A549 (cell line): Measurements from ENCODE around the gene ICAM2. TPM values are rescaled to one million over a fixed set of nuclear protein-coding genes. Genes with fewer than 3 reads are reported as not detected.

Source experiments
- ATAC-seq, 2 experiments: fragments of 200-7000 bp in 1 of 2; fragments of >200 bp in 1 of 2; cut with Nextera tagmentation in 1 of 2; cut with Tn5 transposase in 1 of 2; 3 replicates each; pipeline versions ENCODE4 v1.8.0 to v1.9.1; 2018 to 2020; ENCODE audit warnings: mild to moderate bottlenecking in 1 of 2, moderate library complexity in 1 of 2
- CTCF ChIA-PET: fragments of 300-600 bp; sonication (Branson Sonifier 250); formaldehyde crosslinking; extraction: SDS; loops from one replicate; lab custom pipeline; 2021; ENCODE audit warnings: antibody characterized with exemption, inconsistent platforms; lab: Yijun Ruan, JAX
- POLR2A ChIA-PET: fragments of 350-600 bp; formaldehyde crosslinking; extraction: SDS; loops from one replicate; lab custom pipeline; 2021; ENCODE audit warnings: antibody characterized with exemption, inconsistent platforms; lab: Yijun Ruan, JAX
- DNase-seq, 2 experiments: peaks; one replicate each; pipeline versions ENCODE4 v3.0.0 to v3.0.0-alpha.2; 2011 to 2016; ENCODE audit warnings: low read depth in 1 of 2, low spot score in 1 of 2
- FAIRE-seq: peaks from 2 replicates; lab custom pipeline; 2011; peaks lifted over from hg19 to GRCh38; lab: Jason Lieb, UNC
- H3K27ac ChIP-seq, 2 experiments: fragments of >200 bp; sonication (Bioruptor Twin); formaldehyde crosslinking; 3 replicates each; pipeline ENCODE4 v1.5.1; 2016 to 2017
- H3K4me1 ChIP-seq: fragments of >200 bp; sonication (Bioruptor Twin); formaldehyde crosslinking; 3 replicates; pipeline ENCODE4 v1.6.1; 2016
- H3K4me2 ChIP-seq: fragments of >200 bp; sonication (Bioruptor Twin); formaldehyde crosslinking; 3 replicates; pipeline ENCODE4 v1.6.1; 2016
- H3K4me3 ChIP-seq: fragments of >200 bp; sonication (Bioruptor Twin); formaldehyde crosslinking; 3 replicates; pipeline ENCODE4 v1.5.1; 2016
- H3K9me3 ChIP-seq: fragments of >200 bp; sonication (Bioruptor Twin); formaldehyde crosslinking; 3 replicates; pipeline ENCODE4 v1.6.1; 2016
- CBX2 ChIP-seq: fragments of 200-600 bp; sonication (generic); IDR thresholded peaks from 2 replicates; pipeline ENCODE4 v1.6.1; 2016; ENCODE audit warnings: low read depth, mild to moderate bottlenecking, borderline replicate concordance
- EHF ChIP-seq: fragments of 250-450 bp; sonication (Bioruptor Pico); IDR thresholded peaks from 2 replicates; pipeline ENCODE4 v1.5.0; 2020; ENCODE audit warnings: mild to moderate bottlenecking
- ESRRA ChIP-seq: fragments of 150-350 bp; IDR thresholded peaks from 2 replicates; pipeline ENCODE4 v1.6.1; 2014; ENCODE audit warnings: mild to moderate bottlenecking, low read length, borderline replicate concordance
- FOSB ChIP-seq: fragments of 250-450 bp; sonication (Bioruptor Pico); IDR thresholded peaks from 2 replicates; pipeline ENCODE4 v1.5.0; 2020; ENCODE audit warnings: mild to moderate bottlenecking, moderate library complexity
- FOSL2 ChIP-seq, 2 experiments: fragments of 450-650 bp in 1 of 2; fragments of >200 bp in 1 of 2; sonication (Bioruptor Twin) in 1 of 2; formaldehyde crosslinking; IDR thresholded peaks; 2 replicates each; pipeline versions ENCODE4 v1.5.0 to v1.6.1; 2016 to 2020; ENCODE audit warnings: mild to moderate bottlenecking in 1 of 2, moderate library complexity in 1 of 2
- GATA3 ChIP-seq: IDR thresholded peaks from 2 replicates; pipeline ENCODE4 v1.6.1; 2012; ENCODE audit warnings: borderline replicate concordance
- JUN ChIP-seq, 2 experiments: fragments of >200 bp; sonication (Bioruptor Twin); formaldehyde crosslinking; IDR thresholded peaks; 2 replicates in 1 of 2; 3 replicates in 1 of 2; pipeline ENCODE4 v1.6.1; 2016 to 2017
- JUNB ChIP-seq: fragments of >200 bp; sonication (Bioruptor Twin); formaldehyde crosslinking; IDR thresholded peaks from 2 replicates; pipeline ENCODE4 v1.6.1; 2016
- SMC3 ChIP-seq: fragments of >200 bp; sonication (Bioruptor Twin); formaldehyde crosslinking; IDR thresholded peaks from 3 replicates; pipeline ENCODE4 v1.6.1; 2018; ENCODE audit warnings: inconsistent platforms
- TFCP2L1 ChIP-seq: fragments of 250-450 bp; sonication (Bioruptor Pico); IDR thresholded peaks from 2 replicates; pipeline ENCODE4 v1.5.0; 2021; ENCODE audit warnings: mild to moderate bottlenecking
- TP53 ChIP-seq: fragments of 250-450 bp; sonication (Bioruptor Pico); IDR thresholded peaks from 2 replicates; pipeline ENCODE4 v1.5.0; 2021; ENCODE audit warnings: mild to moderate bottlenecking, moderate library complexity
- ZNF302 ChIP-seq: fragments of 250-450 bp; sonication (Bioruptor Pico); IDR thresholded peaks from 2 replicates; pipeline ENCODE4 v1.9.0; 2021; ENCODE audit warnings: inconsistent platforms, mild to moderate bottlenecking, moderate library complexity
- WGBS: methylation state at CpG from one replicate; pipeline ENCODE4 v1.1.6; 2017; ENCODE audit errors: missing lambda C conversion rate; 5-methylcytosine and 5-hydroxymethylcytosine counted together
- polyA plus RNA-seq, 4 experiments: library from polyadenylated mRNA; depleted of rRNA in 3 of 4; stranded (reverse); fragments of >200 nt; fragmentation: RNase III in 1 of 4; extraction: RNeasy Plus Mini Kit Qiagen cat#74134 plus additional on column Dnase treatment in 1 of 4; gene quantifications; 2 replicates in 3 of 4; 3 replicates in 1 of 4; pipeline ENCODE4 v1.2.3, GENCODE V29; 2011 to 2017
- TF ChIP-seq, protein P1 (sequence below): fragments of 450-650 bp; IDR thresholded peaks from 2 replicates; pipeline ENCODE4 v1.6.1; 2014; ENCODE audit warnings: antibody characterized with exemption
- TF ChIP-seq, protein P2 (sequence below): fragments of 200-600 bp; sonication (generic); IDR thresholded peaks from 2 replicates; pipeline ENCODE4 v1.6.1; 2016; ENCODE audit warnings: antibody characterized with exemption, mild to moderate bottlenecking, moderate library complexity
- TF ChIP-seq, protein P3 (sequence below): fragments of 250-450 bp; sonication (Bioruptor Pico); IDR thresholded peaks from 2 replicates; pipeline ENCODE4 v1.5.0; 2020; ENCODE audit warnings: low read depth, mild to moderate bottlenecking, moderate library complexity
- TF ChIP-seq, protein P4 (sequence below): fragments of 250-450 bp; sonication (Bioruptor Pico); IDR thresholded peaks from 2 replicates; pipeline ENCODE4 v1.5.0; 2021; ENCODE audit warnings: mild to moderate bottlenecking, moderate library complexity, borderline replicate concordance
- TF ChIP-seq, protein P5 (sequence below): fragments of >200 bp; sonication (Bioruptor Twin); formaldehyde crosslinking; IDR thresholded peaks from 3 replicates; pipeline ENCODE4 v1.5.1; 2016

Gene ICAM2
- polyA plus RNA-seq, 2 of the 4 experiments (the other 2 are of a cell fraction) = not detected

DNA sequence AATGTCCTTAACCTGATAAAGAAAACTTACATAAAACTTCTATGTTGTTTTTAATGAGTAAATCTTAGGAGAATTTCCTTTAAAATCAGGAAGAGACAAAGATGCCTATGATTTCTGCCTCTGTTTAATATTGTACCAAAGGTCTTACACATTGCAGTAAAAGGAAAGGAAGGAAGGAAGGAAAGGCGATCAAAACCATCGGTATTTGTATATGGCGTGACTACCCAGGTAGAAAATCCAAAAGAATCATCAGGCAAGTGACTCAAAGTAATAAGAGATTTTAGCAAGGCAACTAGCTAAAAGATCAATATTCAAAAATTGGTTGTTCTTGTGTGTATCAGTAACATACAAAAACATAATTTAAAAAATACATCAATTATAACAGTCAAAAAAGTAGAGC lies 3.5 kb downstream of the ICAM2 start:
- TF ChIP-seq, protein P1, sequence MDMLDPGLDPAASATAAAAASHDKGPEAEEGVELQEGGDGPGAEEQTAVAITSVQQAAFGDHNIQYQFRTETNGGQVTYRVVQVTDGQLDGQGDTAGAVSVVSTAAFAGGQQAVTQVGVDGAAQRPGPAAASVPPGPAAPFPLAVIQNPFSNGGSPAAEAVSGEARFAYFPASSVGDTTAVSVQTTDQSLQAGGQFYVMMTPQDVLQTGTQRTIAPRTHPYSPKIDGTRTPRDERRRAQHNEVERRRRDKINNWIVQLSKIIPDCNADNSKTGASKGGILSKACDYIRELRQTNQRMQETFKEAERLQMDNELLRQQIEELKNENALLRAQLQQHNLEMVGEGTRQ = no peak
- TF ChIP-seq EHF = no peak
- no peak for TF ChIP-seq SMC3
- no peak for TF ChIP-seq TP53 (CRISPR knock-in tag)
- TF ChIP-seq GATA3 = no peak
- TF ChIP-seq, protein P2, sequence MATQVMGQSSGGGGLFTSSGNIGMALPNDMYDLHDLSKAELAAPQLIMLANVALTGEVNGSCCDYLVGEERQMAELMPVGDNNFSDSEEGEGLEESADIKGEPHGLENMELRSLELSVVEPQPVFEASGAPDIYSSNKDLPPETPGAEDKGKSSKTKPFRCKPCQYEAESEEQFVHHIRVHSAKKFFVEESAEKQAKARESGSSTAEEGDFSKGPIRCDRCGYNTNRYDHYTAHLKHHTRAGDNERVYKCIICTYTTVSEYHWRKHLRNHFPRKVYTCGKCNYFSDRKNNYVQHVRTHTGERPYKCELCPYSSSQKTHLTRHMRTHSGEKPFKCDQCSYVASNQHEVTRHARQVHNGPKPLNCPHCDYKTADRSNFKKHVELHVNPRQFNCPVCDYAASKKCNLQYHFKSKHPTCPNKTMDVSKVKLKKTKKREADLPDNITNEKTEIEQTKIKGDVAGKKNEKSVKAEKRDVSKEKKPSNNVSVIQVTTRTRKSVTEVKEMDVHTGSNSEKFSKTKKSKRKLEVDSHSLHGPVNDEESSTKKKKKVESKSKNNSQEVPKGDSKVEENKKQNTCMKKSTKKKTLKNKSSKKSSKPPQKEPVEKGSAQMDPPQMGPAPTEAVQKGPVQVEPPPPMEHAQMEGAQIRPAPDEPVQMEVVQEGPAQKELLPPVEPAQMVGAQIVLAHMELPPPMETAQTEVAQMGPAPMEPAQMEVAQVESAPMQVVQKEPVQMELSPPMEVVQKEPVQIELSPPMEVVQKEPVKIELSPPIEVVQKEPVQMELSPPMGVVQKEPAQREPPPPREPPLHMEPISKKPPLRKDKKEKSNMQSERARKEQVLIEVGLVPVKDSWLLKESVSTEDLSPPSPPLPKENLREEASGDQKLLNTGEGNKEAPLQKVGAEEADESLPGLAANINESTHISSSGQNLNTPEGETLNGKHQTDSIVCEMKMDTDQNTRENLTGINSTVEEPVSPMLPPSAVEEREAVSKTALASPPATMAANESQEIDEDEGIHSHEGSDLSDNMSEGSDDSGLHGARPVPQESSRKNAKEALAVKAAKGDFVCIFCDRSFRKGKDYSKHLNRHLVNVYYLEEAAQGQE = no peak
- no peak for TF ChIP-seq TFCP2L1 (CRISPR knock-in tag)
- no peak for TF ChIP-seq JUN (IDR thresholded peaks at IDR 0.05)
- no peak for TF ChIP-seq JUNB
- TF ChIP-seq ESRRA = no peak
- TF ChIP-seq ZNF302 (CRISPR knock-in tag) = no peak
- no peak for TF ChIP-seq FOSL2 (IDR thresholded peaks at IDR 0.05)
- TF ChIP-seq FOSL2 (CRISPR knock-in tag; IDR thresholded peaks at IDR 0.05) = no peak
- TF ChIP-seq, protein P3, sequence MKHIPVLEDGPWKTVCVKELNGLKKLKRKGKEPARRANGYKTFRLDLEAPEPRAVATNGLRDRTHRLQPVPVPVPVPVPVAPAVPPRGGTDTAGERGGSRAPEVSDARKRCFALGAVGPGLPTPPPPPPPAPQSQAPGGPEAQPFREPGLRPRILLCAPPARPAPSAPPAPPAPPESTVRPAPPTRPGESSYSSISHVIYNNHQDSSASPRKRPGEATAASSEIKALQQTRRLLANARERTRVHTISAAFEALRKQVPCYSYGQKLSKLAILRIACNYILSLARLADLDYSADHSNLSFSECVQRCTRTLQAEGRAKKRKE (CRISPR knock-in tag) = no peak
- no peak for TF ChIP-seq FOSB (CRISPR knock-in tag)
- TF ChIP-seq, protein P4, sequence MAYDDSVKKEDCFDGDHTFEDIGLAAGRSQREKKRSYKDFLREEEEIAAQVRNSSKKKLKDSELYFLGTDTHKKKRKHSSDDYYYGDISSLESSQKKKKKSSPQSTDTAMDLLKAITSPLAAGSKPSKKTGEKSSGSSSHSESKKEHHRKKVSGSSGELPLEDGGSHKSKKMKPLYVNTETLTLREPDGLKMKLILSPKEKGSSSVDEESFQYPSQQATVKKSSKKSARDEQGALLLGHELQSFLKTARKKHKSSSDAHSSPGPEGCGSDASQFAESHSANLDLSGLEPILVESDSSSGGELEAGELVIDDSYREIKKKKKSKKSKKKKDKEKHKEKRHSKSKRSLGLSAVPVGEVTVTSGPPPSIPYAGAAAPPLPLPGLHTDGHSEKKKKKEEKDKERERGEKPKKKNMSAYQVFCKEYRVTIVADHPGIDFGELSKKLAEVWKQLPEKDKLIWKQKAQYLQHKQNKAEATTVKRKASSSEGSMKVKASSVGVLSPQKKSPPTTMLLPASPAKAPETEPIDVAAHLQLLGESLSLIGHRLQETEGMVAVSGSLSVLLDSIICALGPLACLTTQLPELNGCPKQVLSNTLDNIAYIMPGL (CRISPR knock-in tag) = no peak
- TF ChIP-seq, protein P5, sequence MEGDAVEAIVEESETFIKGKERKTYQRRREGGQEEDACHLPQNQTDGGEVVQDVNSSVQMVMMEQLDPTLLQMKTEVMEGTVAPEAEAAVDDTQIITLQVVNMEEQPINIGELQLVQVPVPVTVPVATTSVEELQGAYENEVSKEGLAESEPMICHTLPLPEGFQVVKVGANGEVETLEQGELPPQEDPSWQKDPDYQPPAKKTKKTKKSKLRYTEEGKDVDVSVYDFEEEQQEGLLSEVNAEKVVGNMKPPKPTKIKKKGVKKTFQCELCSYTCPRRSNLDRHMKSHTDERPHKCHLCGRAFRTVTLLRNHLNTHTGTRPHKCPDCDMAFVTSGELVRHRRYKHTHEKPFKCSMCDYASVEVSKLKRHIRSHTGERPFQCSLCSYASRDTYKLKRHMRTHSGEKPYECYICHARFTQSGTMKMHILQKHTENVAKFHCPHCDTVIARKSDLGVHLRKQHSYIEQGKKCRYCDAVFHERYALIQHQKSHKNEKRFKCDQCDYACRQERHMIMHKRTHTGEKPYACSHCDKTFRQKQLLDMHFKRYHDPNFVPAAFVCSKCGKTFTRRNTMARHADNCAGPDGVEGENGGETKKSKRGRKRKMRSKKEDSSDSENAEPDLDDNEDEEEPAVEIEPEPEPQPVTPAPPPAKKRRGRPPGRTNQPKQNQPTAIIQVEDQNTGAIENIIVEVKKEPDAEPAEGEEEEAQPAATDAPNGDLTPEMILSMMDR = no peak
- no peak for TF ChIP-seq CBX2
- Histone ChIP-seq H3K27ac (no peak overlapping the region), H3K9me3 (no peaks in the 10 kb centered on the region), H3K4me2 (no peak overlapping the region), H3K4me1 (no peaks in the 10 kb centered on the region), H3K4me3 (no peak overlapping the region)
- 90% methylated on average over 3 of the region's 3 CpGs for WGBS
- no peak for ATAC-seq
- DNase-seq = no peak
- no peak for FAIRE-seq
- CTCF ChIA-PET = interaction anchor here (0.9 to 16.1 kb wide), 21 partner anchors 9 to 137 kb away, joined by 3 to 386 read pairs (median 4); partner anchors contain the start of genes CSHL1 and GH1
- POLR2A ChIA-PET = interaction anchor here (1.3 kb wide), 1 partner anchor 128 kb away, joined by 4 read pairs; no protein-coding TSS in a partner anchor
